GM23338 (cell line): Measurements from ENCODE around the gene NUDT16.

Source experiments
- CTCF ChIP-seq, 2 experiments: fragments of 200-600 bp in 1 of 2; sonication (generic) in 1 of 2; conservative IDR thresholded peaks; 2 replicates each; pipeline versions ENCODE4 v1.5.1 to v1.6.1; 2016 to 2017; ENCODE audit warnings: antibody characterized with exemption in 2 of 2, low read depth in 2 of 2, mild to moderate bottlenecking in 2 of 2, moderate library complexity in 1 of 2
- EZH2phosphoT487 ChIP-seq: fragments of 200-600 bp; sonication (generic); IDR thresholded peaks from one replicate; pipeline ENCODE4 v1.8.1; 2018; ENCODE audit warnings: antibody characterized with exemption; ENCODE audit not compliant: unreplicated experiment
- POLR2AphosphoS5 ChIP-seq: IDR thresholded peaks from 2 replicates; pipeline ENCODE4 v1.6.1; 2016; ENCODE audit warnings: antibody characterized with exemption, low read depth
- REST ChIP-seq: IDR thresholded peaks from one replicate; pipeline ENCODE4 v1.6.1; 2018; ENCODE audit warnings: antibody characterized with exemption; ENCODE audit not compliant: unreplicated experiment

- TF ChIP-seq POLR2AphosphoS5 (no peak), CTCF (conservative IDR thresholded peaks at IDR 0.05; ENCODE audit: low read depth in 2 of 2) (no peak), EZH2phosphoT487 (no peak), REST (no peak)
Measured at GRCh38 chr3:131393868-131394267, 12.3 kb downstream of the NUDT16 start.
